Ascending aorta (tissue), 2 donors: ENCODE measurements around the gene HERPUD2. TPM values are rescaled to one million over a fixed set of nuclear protein-coding genes. Genes with fewer than 3 reads are reported as not detected.
"Not testable (repeated sequence)": the region's sequence is repeated elsewhere in the genome, so short reads cannot be mapped to it uniquely, and the experiment has no call there.

Experiments
- DNase-seq, 2 donors: peaks; one replicate each; pipeline ENCODE4 v3.0.0-alpha.2; 2019; ENCODE audit warnings: low spot score in 2 of 2
- H3K27ac ChIP-seq, 2 donors: fragments of 200-600 bp; sonication (generic); one replicate each; pipeline ENCODE4 v1.5.1; 2016 to 2017; ENCODE audit warnings: mild to moderate bottlenecking in 1 of 2
- H3K27me3 ChIP-seq: fragments of 200-600 bp; sonication (generic); one replicate; pipeline ENCODE4 v1.5.1; 2017
- H3K36me3 ChIP-seq, 2 donors: fragments of 200-600 bp; sonication (generic); one replicate each; pipeline ENCODE4 v1.5.1; 2016
- H3K4me1 ChIP-seq, 2 donors: fragments of 200-600 bp; sonication (generic); one replicate each; pipeline ENCODE4 v1.5.1; 2016 to 2017; ENCODE audit warnings: mild to moderate bottlenecking in 1 of 2
- H3K4me3 ChIP-seq, 2 donors: fragments of 200-600 bp; sonication (generic); one replicate each; pipeline ENCODE4 v1.5.1; 2016 to 2017; ENCODE audit warnings: mild to moderate bottlenecking in 1 of 2
- H3K9me3 ChIP-seq, 2 donors: fragments of 200-600 bp; sonication (generic); one replicate each; pipeline ENCODE4 v1.5.1; 2016
- intact Hi-C: fragments of 100-400 bp; cut with DNase I; formaldehyde crosslinking; loops from one replicate; pipeline ENCODE4 v1.15.1; 2023
- total RNA-seq: library from RNA; depleted of rRNA; stranded (reverse); fragments of >200 nt; gene quantifications from one replicate; pipeline ENCODE4 v1.1.0, GENCODE V29; 2016
- TF ChIP-seq, protein P1 (sequence below), 3 experiments: fragments of 200-600 bp in 2 of 3; fragments of 450-650 bp in 1 of 3; sonication (generic) in 2 of 3; IDR thresholded peaks; one replicate each; pipeline ENCODE4 v1.5.1; 2016 to 2019; ENCODE audit warnings: antibody characterized with exemption in 3 of 3, mild to moderate bottlenecking in 1 of 3, moderate library complexity in 1 of 3

The HERPUD2 gene
- total RNA-seq, 1 donor from 2014 or later = 69.8 TPM

DNA sequence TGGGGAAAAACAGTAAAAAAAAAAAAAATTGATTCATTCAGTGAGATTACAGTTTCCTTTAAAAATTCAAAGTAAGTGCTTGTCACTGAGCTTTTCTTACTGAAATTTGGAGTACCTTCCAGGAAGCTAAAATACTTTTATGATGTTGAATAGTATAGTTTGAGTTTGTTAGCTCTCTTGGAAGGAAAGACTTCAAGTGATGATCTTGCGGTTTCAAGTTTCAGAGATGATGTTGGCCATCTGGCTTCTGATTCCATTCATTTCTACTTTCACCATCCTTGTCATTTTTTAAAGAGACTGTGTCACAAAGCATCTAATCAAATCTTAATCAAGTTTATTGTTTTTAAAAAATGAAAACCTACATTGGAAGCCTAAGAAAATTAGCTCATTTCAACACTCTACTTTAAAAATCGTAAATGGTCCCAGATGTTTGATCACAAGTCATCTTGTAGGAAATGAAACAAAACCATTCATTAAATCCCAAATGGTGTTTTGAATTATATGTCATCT, 4.9 kb upstream of the HERPUD2 start:
- Histone ChIP-seq H3K27me3 (no peaks in the 10 kb centered on the region), H3K27ac (no peak overlapping the region), H3K4me1 (peaks cover 0 to 5% of the 10 kb centered on the region in 2 donors), H3K4me3 (no peak overlapping the region), H3K9me3 (no peaks in the 10 kb centered on the region), H3K36me3 (no peaks in the 10 kb centered on the region)
- intact Hi-C loops = loop anchor here (5.0 to 10.0 kb wide), 3 partner anchors 595 to 1332 kb away; partner anchors contain the start of gene DPY19L1
- TF ChIP-seq, protein P1, sequence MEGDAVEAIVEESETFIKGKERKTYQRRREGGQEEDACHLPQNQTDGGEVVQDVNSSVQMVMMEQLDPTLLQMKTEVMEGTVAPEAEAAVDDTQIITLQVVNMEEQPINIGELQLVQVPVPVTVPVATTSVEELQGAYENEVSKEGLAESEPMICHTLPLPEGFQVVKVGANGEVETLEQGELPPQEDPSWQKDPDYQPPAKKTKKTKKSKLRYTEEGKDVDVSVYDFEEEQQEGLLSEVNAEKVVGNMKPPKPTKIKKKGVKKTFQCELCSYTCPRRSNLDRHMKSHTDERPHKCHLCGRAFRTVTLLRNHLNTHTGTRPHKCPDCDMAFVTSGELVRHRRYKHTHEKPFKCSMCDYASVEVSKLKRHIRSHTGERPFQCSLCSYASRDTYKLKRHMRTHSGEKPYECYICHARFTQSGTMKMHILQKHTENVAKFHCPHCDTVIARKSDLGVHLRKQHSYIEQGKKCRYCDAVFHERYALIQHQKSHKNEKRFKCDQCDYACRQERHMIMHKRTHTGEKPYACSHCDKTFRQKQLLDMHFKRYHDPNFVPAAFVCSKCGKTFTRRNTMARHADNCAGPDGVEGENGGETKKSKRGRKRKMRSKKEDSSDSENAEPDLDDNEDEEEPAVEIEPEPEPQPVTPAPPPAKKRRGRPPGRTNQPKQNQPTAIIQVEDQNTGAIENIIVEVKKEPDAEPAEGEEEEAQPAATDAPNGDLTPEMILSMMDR (IDR thresholded peaks at IDR 0.05) = no peak
- no peak for DNase-seq

- not testable (repeated sequence) for H3K27me3 ChIP-seq, H3K4me3 ChIP-seq, H3K36me3 ChIP-seq, DNase-seq, H3K27ac ChIP-seq, H3K4me1 ChIP-seq, H3K9me3 ChIP-seq
- intact Hi-C loops = loop anchor here (5.0 to 10.0 kb wide), 3 partner anchors 596 to 1334 kb away; partner anchors contain the start of gene DPY19L1
Measured at GRCh38 chr7:35698382-35698781, 3.4 kb upstream of the HERPUD2 start.

DNA sequence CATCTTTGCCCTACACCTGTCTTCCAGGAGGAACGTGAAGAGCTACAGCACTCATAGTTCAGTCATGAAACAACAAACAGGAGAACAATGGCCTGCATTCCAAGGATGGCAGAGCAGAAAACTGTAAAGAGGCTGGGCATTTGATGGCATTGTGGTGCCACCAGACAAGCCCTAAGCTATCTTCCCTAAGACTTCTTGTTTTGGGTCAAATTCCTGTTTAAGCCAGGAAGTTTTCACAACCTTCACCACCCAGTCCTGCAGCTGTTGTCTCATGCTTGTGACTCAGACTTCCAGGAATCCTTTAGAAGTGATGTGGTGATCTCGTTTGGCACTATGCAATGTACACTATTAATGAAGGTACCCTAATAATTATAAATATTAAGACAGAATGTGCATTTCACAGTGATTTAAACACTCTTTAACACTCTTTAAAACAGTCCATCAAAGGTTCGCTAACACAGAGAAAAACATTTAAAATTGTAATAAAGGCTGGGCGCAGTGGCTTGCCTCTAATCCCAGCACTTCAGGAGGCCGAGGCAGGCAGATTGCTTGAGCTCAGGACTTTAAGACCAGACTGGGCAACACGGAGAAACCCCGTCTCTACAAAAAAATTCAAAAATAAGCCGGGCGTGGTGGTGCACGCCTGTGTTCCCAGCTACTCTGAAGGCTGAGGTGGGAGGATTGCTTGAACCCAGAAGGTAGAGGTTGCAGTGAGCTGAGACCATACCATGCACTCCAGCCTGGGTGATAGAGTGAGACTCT, 2.7 kb upstream of the HERPUD2 start:
- peaks cover 3 to 8% of the 10 kb centered on the region in 2 donors for H3K4me1 ChIP-seq
- no peaks in the 10 kb centered on the region for H3K9me3 ChIP-seq
- H3K27ac ChIP-seq = no peak overlapping the region
- TF ChIP-seq, protein P1 (IDR thresholded peaks at IDR 0.05) = no peak
- no peak for DNase-seq
- H3K4me3 ChIP-seq = no peak overlapping the region
- no peaks in the 10 kb centered on the region for H3K27me3 ChIP-seq
- H3K36me3 ChIP-seq = no peaks in the 10 kb centered on the region
- intact Hi-C loops = loop anchor here (5.0 to 10.0 kb wide), 3 partner anchors 597 to 1335 kb away; partner anchors contain the start of gene DPY19L1

DNA sequence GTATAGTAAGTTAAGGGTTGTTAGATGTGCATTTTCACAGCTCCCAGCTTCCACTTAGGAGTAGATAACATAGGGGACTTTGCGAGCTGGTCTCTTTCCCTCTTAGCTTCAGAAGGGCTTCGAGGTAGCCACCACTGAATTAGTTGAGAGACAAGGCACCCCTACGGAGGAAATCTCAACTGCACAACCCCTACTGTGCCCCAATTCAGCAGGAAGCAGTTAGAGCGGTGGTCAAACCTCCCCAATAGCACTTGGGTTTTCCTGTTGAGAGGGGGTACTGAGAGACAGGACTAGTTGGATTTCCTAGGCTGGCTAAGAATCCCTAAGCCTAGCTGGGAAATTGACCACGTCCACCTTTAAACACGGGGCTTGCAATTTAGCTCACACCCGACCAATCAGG, 1.1 kb upstream of the HERPUD2 start:
- DNase-seq = no peak
- no peaks in the 10 kb centered on the region for H3K9me3 ChIP-seq
- H3K4me1 ChIP-seq = peaks cover 3 to 15% of the 10 kb centered on the region in 2 donors
- TF ChIP-seq, protein P1 (IDR thresholded peaks at IDR 0.05) = no peak
- H3K27ac ChIP-seq = peak overlapping the region in 1 of 2 donors; percentile 97
- H3K27me3 ChIP-seq = no peaks in the 10 kb centered on the region
- intact Hi-C loops = loop anchor here (1.0 to 10.0 kb wide), 5 partner anchors 106 to 1336 kb away; partner anchors contain the start of gene DPY19L1
- no peaks in the 10 kb centered on the region for H3K36me3 ChIP-seq
- H3K4me3 ChIP-seq = peak overlapping the region; percentile 81 to 86

GRCh38 chr7:35695473-35695850, 527 bp upstream of the HERPUD2 start:
- Histone ChIP-seq H3K27ac (peak overlapping the region; percentile 93 to 97), H3K36me3 (no peaks in the 10 kb centered on the region), H3K27me3 (no peaks in the 10 kb centered on the region), H3K9me3 (no peaks in the 10 kb centered on the region), H3K4me3 (peak overlapping the region; percentile 81 to 86), H3K4me1 (peaks cover 3 to 18% of the 10 kb centered on the region in 2 donors)
- no peak for DNase-seq
- intact Hi-C loops = loop anchor here (1.0 to 10.0 kb wide), 5 partner anchors 107 to 1337 kb away; partner anchors contain the start of gene DPY19L1
- TF ChIP-seq, protein P1 (IDR thresholded peaks at IDR 0.05) = no peak
